Measurements from ENCODE around the gene RAB11FIP3. TPM values are rescaled to one million over a fixed set of nuclear protein-coding genes. Genes with fewer than 3 reads are reported as not detected.

The RAB11FIP3 gene
- total RNA-seq, 1 experiment from 2014 or later: 33.8 TPM

DNA sequence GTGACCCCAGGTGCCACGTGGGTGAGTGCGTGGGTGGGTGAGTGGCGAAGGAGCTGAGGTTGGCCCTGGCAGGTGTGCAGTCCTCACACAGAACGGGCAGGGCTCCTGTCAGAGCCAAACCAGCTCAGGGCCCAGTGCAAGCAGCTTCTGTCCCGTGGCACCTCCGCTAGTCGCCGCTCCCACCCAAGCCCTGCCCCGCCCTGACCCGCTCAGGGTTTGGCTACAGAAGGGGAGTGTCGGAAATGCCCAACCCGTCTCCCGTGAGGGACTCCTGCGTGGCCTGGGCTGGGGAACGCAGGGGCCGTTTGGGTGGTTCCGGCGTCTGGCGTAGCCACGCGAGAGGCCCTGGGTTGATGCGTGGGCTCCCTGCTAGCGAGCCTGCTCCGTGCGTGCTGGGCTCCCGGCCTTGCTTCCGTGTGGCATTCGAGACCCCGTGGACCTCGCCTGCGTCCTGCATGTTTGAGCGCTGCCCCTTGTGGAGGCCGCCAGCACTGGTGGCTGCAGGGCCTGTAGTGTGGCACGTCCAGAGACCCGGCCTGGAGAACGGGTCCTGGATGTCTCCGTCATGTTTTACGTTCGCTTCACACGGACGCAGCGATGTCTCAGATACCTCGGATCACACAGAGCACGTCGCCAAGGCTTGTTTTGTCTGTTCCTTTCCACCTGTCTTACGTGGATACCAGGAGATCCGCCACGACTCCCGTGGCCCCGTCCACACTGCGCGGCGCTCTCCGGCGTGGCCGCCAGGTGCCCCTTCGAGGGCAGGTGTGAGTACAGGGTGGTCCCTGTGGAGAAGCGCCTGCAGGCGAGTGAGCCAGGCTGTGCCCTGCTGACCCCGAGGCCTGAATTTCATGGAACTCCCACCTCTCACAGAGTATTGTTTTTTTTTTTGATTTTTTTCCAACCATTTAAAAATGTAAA is 112.2 kb downstream of the RAB11FIP3 start:
- DNase-seq (ENCODE audit: low spot score): no peak
- in situ Hi-C loops (cut with HindIII; ENCODE audit: low sequenced_read_pairs): no loop called here

DNA sequence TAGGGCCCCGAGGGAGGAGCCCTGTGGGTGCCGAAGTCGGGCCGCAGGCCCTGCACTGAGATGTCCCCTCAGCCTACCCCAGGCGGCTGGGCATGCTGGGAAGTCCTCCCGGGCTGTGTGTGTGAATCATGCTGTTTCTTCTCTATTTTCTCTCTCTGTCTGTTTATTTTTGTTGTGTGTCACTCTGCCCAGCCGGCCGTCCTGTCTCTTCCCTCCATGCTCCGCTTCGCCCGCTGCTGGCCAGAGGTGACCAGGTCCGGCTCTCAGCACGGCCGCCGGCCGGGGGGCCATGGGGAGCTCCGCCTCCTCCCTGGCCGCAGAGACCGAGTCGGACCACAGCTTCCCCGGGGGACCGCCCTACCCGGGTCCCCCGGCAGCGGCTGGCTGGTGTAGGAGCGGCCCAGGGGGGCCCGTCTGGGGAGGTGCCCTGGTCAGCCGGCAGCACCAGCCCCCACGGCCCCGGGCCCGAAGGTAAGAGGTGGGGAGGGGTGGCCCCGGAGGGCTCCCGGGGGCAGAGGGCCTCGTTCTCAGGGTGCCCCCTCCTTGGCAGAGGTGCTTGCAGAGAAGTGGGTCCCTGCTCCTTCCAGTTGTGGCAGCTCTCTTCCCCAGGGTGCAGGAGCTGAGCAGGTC is 114.6 kb downstream of the RAB11FIP3 start:
- in situ Hi-C loops (cut with HindIII; ENCODE audit: low sequenced_read_pairs): no loop called here
- DNase-seq (ENCODE audit: low spot score): no peak

DNA sequence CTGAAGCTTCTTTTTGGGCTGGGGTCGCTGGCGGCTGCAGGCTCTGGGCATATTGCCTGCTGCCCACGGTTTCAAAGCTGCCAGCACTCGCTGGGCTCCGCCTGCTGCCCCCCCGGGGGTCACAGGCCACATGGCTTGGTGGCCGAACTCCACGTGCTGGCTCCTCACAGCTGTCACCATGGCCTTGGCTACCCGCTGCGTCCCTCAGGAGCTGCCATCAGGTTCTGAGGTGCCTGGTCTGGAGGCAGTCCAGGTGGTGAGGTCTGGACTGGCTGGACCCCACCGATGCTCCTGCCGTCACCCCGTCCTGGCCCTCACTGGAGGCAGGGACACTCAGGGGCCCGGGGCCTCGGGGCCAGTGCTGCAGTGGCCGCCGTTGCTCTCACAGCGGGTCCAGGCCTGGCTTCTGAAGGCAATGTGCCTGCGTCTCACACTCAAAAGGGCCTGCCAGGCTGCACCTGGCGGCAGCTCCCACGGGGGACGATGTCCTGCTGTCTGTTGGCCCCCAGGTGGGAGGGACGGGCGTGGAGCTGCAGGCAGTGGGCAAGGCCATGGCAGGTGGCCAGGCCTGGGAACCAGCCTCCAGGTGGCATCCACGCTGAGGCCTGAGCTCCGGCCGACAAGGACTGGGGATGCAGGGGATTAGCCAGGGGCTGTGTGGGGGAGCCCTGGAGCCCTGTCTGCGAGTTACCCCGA is 115.3 kb downstream of the RAB11FIP3 start:
- DNase-seq (ENCODE audit: low spot score): peak; percentile 55
- in situ Hi-C loops (cut with HindIII; ENCODE audit: low sequenced_read_pairs): no loop called here

DNA sequence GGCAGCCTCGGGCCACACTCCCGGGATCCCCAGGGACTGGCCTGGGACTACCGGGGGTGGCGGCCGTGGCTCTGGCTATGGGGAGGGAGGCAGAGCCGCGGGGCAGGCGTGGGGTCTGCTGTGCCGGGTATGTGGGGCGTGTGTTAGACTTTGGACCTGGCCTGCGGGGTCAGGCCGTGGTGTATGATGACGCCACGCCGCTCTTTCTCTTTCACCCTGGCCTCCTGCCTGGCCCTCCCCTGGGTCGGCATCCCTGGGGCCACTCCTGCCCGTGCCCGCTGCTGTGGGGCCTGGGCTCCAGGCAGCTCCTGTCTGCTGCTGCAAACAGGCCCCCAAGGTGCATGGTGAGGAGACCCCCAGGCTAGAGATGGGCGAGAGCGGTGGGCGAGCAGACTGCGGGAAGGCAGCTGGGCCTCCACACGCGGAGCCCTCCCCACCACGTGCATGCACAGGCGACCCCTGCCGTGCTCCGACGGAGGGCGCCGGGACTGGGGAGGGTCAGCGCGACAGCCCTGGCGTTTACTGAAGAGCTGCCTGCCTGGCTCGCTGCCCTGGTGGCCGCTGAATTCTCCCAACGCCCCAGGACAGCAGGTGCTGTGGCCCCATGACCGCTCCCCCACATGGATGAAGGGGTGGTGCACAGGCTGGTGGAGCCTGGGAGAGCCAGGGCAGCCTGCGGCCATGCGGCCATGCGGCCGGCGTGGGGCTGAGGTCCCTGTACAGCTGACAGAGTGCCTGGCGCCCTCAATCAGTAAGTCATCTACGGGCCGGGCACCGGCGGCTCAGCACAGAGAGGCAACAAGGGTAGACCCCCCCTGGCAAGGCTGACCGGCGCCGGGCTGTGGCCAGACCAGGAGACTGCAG is 118.1 kb downstream of the RAB11FIP3 start:
- no peak for DNase-seq (ENCODE audit: low spot score)
- in situ Hi-C loops (cut with HindIII; ENCODE audit: low sequenced_read_pairs): no loop called here

DNA sequence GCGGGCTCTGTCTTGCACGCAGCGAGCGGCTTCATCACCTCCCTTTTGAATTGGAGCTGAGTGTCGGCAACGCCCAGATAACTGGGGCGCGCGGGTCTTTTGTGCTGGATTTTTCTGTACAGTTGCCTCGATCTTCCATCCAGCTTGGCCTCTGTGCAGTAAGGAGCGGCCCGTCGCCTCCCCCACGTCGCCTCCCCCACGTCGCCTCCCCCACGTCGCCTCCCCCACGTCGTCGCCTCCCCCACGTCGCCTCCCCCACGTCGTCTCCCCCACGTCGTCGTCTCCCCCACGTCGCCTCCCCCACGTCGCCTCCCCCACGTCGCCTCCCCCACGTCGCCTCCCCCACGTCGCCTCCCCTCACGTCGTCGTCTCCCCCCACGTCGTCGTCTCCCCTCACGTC is 119.1 kb downstream of the RAB11FIP3 start:
- in situ Hi-C loops (cut with HindIII; ENCODE audit: low sequenced_read_pairs): no loop called here
- no peak for DNase-seq (ENCODE audit: low spot score)

DNA sequence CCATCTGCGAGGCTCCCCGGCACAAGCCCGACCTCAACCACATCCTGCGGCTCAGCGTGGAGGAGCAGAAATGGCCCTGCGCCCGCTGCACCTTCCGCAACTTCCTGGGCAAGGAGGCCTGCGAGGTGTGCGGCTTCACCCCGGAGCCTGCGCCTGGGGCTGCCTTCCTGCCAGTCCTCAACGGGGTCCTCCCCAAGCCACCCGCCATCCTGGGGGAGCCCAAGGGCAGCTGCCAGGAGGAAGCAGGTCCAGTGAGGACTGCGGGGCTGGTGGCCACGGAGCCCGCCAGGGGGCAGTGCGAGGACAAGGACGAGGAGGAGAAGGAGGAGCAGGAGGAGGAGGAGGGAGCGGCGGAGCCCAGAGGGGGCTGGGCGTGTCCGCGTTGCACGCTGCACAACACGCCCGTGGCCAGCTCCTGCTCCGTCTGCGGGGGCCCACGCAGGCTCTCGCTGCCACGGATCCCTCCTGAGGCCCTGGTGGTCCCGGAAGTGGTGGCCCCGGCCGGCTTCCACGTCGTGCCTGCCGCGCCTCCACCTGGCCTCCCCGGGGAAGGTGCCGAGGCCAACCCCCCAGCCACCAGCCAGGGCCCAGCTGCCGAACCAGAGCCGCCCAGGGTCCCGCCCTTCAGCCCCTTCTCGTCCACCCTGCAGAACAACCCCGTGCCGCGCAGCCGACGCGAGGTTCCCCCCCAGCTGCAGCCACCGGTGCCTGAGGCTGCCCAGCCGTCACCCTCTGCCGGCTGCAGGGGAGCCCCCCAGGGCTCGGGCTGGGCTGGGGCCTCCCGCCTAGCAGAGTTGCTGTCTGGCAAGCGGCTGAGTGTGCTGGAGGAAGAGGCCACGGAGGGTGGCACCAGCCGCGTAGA is 121.7 kb downstream of the RAB11FIP3 start:
- DNase-seq (ENCODE audit: low spot score): peak; percentile 92
- in situ Hi-C loops (cut with HindIII; ENCODE audit: low sequenced_read_pairs): no loop called here

DNA sequence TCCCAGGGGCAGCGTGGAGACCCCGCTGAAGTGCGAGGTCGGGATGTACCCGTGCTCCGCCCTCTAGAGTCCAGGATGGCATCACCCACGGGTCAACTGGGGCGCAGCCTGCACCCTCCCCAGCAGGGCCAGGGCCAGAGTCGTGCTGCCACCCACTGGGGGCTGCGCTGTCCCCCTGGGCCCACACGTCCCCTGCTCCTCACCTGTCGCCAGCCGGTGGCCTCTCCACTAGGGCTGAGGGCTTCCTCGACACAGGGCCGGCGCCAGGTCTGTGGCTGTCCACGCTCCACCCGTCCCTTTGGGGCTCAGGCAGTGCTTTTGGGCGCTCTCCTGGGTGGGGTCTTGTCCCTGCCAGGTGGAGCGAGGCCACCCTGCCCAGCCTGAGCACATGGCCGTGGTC is 123.1 kb downstream of the RAB11FIP3 start:
- DNase-seq (ENCODE audit: low spot score): no peak
- in situ Hi-C loops (cut with HindIII; ENCODE audit: low sequenced_read_pairs): no loop called here

DNA sequence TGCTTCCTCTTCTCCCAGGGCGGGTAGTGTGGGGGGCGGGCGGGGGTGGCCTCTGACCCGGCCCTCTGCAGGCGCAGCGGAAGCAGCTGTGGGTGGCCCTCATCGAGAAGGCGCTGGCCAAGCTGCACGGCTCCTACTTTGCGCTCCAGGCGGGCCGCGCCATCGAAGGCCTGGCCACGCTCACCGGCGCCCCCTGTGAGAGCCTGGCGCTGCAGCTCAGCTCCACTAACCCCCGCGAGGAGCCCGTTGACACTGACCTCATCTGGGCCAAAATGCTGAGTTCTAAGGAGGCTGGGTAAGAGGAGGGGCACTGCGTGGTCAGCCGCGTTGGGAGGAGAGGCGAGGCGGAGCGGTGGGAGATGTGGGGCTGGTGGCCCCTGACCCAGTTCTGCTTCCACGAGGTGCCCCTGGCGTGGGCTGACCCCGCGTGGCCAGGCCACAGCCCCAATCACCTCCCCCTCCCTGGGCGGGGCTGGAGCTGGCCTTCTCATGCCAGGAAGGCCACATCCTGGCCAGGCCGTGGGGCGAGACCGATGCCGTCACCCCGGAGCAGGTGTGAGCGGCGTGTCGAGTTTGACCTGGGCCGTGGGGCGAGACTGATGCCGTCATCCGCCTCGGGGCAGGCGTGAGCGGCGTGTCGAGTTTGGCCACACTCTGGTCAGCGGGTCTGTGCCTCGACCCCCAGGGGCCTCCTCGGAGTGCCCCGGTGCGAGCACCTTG is 124.3 kb downstream of the RAB11FIP3 start:
- no peak for DNase-seq (ENCODE audit: low spot score)
- in situ Hi-C loops (cut with HindIII; ENCODE audit: low sequenced_read_pairs): no loop called here

DNA sequence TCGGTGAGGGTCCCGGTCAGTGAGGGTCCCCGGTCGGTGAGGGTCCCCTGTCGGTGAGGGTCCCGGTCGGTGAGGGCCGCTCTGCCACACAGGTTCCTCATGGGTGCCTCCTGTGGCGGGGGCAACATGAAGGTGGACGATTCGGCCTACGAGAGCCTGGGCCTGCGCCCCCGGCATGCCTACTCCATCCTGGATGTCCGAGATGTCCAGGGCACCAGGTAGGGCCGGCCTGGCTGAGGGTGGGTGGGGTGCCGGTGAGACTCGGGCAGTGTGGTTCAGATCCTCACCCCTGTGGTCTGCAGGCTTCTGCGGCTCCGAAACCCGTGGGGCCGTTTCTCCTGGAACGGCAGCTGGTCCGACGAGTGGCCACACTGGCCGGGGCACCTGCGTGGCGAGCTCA is 125.8 kb downstream of the RAB11FIP3 start:
- no peak for DNase-seq (ENCODE audit: low spot score)

DNA sequence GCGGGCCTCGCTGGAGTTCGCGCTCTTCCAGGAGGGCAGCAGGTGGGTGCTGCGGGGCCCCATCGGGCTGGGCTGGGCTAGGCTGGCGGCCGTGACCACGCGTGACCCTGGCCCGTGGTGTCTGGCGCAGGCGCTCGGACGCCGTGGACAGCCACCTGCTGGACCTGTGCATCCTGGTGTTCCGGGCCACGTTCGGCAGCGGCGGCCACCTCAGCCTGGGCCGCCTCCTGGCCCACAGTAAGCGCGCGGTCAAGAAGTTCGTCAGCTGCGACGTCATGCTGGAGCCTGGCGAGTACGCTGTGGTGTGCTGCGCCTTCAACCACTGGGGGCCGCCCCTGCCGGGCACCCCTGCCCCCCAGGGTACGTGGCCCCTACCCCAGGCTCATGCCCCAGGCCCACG is 126.7 kb downstream of the RAB11FIP3 start:
- in situ Hi-C loops (cut with HindIII; ENCODE audit: low sequenced_read_pairs): no loop called here

More for the DNA sequence above, 125.8 kb downstream of the RAB11FIP3 start:
- in situ Hi-C loops (cut with HindIII; ENCODE audit: low sequenced_read_pairs): no loop called here

DNA sequence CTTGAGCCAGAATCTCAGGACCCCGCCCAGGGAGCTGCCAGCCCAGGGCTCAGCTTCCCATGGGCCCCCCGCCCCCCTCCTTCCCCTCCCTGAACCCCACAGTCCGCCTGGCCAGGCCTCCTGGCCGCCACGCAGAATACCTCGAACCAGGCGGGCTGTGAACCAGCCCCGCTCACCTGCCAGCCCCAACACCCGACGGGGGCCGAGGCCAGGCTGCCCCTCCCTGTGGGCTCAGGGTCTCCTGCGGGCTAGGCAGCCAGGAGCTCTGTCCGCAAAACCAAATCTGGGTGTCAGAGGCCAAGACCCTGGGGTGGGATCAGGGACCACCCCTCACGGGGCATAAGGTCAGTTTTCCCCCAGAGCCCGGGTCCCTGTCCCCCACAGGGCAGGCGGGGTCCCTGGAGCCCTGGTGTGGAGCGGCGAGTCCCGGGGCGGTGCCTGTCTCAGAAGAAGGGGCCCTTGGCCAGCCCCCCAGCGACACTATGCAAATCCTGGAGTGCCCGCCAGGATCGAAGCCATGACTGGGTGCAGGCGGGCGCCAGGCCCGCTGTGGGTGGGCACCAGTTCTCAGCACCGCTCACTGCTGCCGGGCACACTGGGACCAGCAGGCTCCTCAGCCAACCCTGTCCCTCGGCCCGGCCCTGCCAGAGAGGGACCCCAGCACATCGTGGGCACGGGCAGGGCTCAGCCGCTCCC is 128.3 kb downstream of the RAB11FIP3 start:
- in situ Hi-C loops (cut with HindIII; ENCODE audit: low sequenced_read_pairs): no loop called here

More for the DNA sequence above, 126.7 kb downstream of the RAB11FIP3 start:
- no peak for DNase-seq (ENCODE audit: low spot score)

DNA sequence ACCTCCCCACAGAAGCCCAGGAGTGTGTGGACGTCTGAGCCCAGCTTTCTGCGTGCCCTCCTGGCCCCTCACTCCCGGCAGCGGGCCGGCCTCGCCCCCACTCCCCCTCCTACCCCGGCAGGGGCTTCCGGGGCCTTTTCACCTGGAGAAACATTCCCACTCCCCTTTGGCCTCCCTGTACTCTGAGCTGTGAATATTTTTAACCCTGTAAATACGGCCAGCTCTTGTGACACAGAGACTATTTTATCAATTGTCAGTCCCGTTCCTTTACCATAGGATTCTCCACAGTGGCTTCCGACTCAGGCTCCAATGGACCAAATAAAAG is 128.8 kb downstream of the RAB11FIP3 start:
- no peak for DNase-seq (ENCODE audit: low spot score)
- in situ Hi-C loops (cut with HindIII; ENCODE audit: low sequenced_read_pairs): no loop called here

More for the DNA sequence above, 128.3 kb downstream of the RAB11FIP3 start:
- no peak for DNase-seq (ENCODE audit: low spot score)

DNA sequence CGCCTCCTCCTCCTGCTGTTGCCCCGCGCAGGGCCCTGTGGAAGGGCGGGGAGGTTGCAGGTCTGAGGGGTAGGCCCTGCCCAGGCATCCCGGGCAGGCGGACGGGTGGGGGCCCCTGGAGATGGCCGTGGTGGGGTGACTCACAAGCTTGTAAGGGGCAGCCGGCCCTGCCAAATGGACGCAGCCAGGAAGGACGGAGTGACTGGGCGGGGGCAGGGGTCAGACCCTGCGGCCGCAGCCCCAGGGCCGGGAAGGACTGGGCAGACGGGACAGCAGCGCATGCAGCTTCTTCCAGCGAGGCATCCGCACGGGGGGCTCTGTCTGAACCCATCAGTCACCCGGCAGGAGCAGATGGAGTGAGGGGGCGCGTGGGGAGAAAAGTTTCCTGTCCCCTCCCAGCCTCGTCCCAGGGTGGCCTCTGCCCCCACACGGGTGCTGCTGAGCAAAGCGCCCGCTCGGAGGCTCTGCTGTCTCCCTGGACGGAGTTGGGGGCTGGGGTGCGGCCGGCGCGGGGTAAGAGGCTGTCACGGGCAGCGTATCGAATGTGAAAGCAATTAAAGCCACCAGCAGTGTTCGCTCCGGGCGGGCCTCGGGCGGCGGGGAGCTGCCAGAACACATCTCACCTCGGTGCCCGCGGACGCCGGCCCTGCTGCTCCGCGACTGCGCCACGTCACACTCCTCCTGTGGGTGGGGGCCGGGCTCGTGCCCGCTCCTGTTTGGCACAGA is 129.4 kb downstream of the RAB11FIP3 start:
- in situ Hi-C loops (cut with HindIII; ENCODE audit: low sequenced_read_pairs): no loop called here
- peak; percentile 50 for DNase-seq (ENCODE audit: low spot score)

DNA sequence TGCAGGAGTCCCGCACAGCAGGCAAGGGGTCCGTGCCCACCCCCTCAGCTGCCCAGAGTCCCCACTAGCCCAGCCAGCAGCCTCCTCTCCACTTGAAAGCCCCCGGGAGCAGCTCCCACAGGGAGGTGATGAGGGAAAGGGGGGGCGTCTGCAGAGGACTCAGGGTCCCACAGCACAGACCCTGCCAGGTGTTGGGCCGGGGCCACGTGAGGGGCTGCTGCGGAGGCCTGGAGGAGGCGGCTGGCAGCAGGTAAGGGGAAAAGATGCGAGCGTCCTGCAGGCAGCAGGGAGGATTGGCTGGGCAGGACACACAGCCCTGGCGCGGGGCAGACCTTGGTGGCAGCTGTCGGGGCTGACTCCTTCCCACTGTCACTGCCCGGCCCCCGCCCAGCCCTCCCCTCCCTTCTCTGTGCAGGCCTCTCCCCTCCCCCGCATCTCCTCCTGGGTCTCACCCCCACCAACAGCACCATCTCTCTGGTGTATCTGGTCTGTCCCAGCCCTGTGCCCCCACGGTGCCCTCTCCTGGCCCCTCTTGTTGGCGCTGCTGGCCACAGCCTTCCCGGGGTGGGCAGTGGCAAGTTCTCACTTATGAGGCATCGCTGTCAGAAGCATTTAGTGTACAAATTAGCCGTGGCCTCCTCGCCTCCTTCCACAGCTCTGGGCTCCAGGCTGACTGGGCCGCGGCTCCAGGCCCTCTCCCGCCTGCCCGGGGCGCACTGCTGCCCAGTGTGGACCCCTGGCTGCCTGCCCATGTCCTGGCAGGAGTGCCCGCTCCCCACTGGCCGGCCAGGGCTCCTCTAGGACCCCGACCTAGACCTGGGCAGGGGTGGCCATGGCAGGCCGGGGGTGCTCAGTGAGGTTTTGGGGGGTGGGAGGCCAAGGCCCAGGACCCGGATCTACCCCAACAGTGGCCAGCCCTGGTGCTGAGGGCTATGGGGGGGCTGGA is 130.4 kb downstream of the RAB11FIP3 start:
- DNase-seq (ENCODE audit: low spot score): peak; percentile 78
- in situ Hi-C loops (cut with HindIII; ENCODE audit: low sequenced_read_pairs): no loop called here

DNA sequence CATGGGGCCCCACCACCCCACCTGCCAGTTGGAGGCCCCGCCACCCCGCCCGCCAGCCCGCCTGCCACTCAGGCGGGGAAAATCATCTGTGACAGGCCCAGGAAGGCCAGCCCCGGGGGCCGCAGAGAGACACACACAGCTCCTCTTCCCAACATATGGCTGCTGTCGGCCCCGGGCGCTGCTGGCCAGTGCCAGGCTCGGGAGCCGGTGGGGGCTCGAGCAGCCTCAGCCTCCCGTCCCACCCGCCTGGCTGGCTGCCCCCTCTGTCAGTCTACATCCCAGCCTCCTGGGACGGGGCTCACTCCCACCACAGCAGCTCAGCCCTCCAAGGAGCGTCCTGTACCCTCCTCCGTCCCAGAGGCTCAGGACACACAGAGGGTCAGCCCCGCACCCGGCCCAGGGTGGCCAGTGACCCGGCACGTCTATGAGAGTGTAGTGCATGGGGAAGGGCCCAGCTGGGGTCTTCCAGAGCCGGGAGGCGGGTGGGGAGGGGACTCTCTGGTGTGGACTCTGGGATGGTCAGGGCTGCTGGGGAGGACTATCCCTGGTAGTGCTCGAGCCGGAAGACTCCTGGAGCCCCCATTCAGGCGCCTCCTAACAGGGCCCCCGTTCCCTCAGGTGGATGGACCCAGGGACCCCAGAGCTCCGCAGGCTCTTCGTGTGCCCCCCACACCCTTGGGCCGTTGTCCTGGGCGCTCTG is 131.2 kb downstream of the RAB11FIP3 start:
- peak; percentile 73 for DNase-seq (ENCODE audit: low spot score)
- in situ Hi-C loops (cut with HindIII; ENCODE audit: low sequenced_read_pairs): no loop called here

Data from G401 (cell line).